K562 (cell line): ENCODE results near the gene SUB1. TPM values are rescaled to one million over a fixed set of nuclear protein-coding genes. Genes with fewer than 3 reads are reported as not detected.
A peak's percentile ranks its signal among the peaks of the same experiment; 100 is the strongest.

ENCODE experiments used
- CEBPZ ChIP-seq: fragments of 150-350 bp; IDR thresholded peaks from 2 replicates; pipeline ENCODE4 v1.6.1; 2014; ENCODE audit warnings: low read depth, mild to moderate bottlenecking, low read length, borderline replicate concordance
- CREB1 ChIP-seq, 2 experiments: sonication (generic) in 1 of 2; formaldehyde crosslinking in 1 of 2; IDR thresholded peaks; 2 replicates each; pipeline versions ENCODE4 v1.6.1 to v1.8.0; 2012 to 2022; ENCODE audit warnings: inconsistent platforms in 1 of 2, mild to moderate bottlenecking in 1 of 2, missing genetic modification reagents in 1 of 2, moderate library complexity in 1 of 2
- ESRRB ChIP-seq: fragments of 250-450 bp; sonication (Bioruptor Pico); IDR thresholded peaks from 2 replicates; pipeline ENCODE4 v1.5.0; 2020; ENCODE audit warnings: mild to moderate bottlenecking, moderate library complexity, borderline replicate concordance
- FOSL1 ChIP-seq: fragments of 200-800 bp; sonication (Bioruptor generic); conservative IDR thresholded peaks from 2 replicates; pipeline ENCODE4 v1.6.1; 2016; ENCODE audit warnings: missing genetic modification characterization, missing compliant biosample characterization
- FOXJ2 ChIP-seq: fragments of 200-800 bp; sonication (Bioruptor generic); IDR thresholded peaks from 2 replicates; pipeline ENCODE4 v1.6.1; 2016; ENCODE audit warnings: missing genetic modification characterization, missing compliant biosample characterization
- GATAD2A ChIP-seq: fragments of 450-650 bp; IDR thresholded peaks from 2 replicates; pipeline ENCODE4 v1.6.1; 2017
- KAT7 ChIP-seq: sonication (generic); formaldehyde crosslinking; IDR thresholded peaks from 2 replicates; pipeline ENCODE4 v1.8.0; 2022; ENCODE audit warnings: missing genetic modification reagents, mild to moderate bottlenecking, borderline replicate concordance
- LCOR ChIP-seq: sonication (generic); formaldehyde crosslinking; IDR thresholded peaks from 2 replicates; pipeline ENCODE4 v1.8.0; 2022; ENCODE audit warnings: mild to moderate bottlenecking, missing genetic modification reagents
- MCM7 ChIP-seq, 2 experiments: fragments of 450-650 bp; IDR thresholded peaks; 2 replicates each; pipeline ENCODE4 v1.6.1; 2016 to 2018
- MTA3 ChIP-seq: fragments of 450-650 bp; formaldehyde crosslinking; IDR thresholded peaks from 2 replicates; pipeline ENCODE4 v1.6.1; 2017; ENCODE audit warnings: mild to moderate bottlenecking, borderline replicate concordance
- POLR3A ChIP-seq: IDR thresholded peaks from 2 replicates; pipeline ENCODE4 v1.6.1; 2011; ENCODE audit warnings: borderline replicate concordance, mild to moderate bottlenecking, moderate library complexity; ENCODE audit not compliant: insufficient read length, insufficient read depth; ENCODE audit errors: extremely low read depth
- RFX1 ChIP-seq: fragments of 450-650 bp; IDR thresholded peaks from 2 replicates; pipeline ENCODE4 v1.6.1; 2016; ENCODE audit warnings: mild to moderate bottlenecking, moderate library complexity
- RFX5 ChIP-seq: IDR thresholded peaks from 2 replicates; pipeline ENCODE4 v1.6.1; 2011; ENCODE audit warnings: low read depth, mild to moderate bottlenecking, improper control_type of control experiment, low read length
- XRCC5 ChIP-seq: fragments of 200-400 bp; formaldehyde crosslinking; IDR thresholded peaks from 2 replicates; pipeline ENCODE4 v1.6.1; 2017; ENCODE audit warnings: low read depth, mild to moderate bottlenecking, low read length
- ZNF263 ChIP-seq: sonication (generic); formaldehyde crosslinking; IDR thresholded peaks from 2 replicates; pipeline ENCODE4 v1.8.0; 2022; ENCODE audit warnings: mild to moderate bottlenecking, missing genetic modification reagents, borderline replicate concordance
- ZNF589 ChIP-seq: fragments of 200-800 bp; sonication (Bioruptor generic); IDR thresholded peaks from 2 replicates; pipeline ENCODE4 v1.6.1; 2016; ENCODE audit warnings: low read depth, missing genetic modification characterization, missing compliant biosample characterization
- polyA plus RNA-seq, 8 experiments: library from polyadenylated mRNA; depleted of rRNA in 4 of 8; stranded (reverse) in 5 of 8; unstranded in 3 of 8; fragments of >200 nt; fragmentation: Nextera tagmentation in 2 of 8; fragmentation: Illumina TruSeq in 1 of 8; extraction: Ambion mirVana in 2 of 8; extraction: Trizol in 1 of 8; gene quantifications; 2 replicates each; pipeline versions ENCODE4 v1.2.1 to v1.2.3, GENCODE V29; 2011 to 2014; ENCODE audit warnings: inconsistent platforms in 1 of 8, missing spikeins in 1 of 8
- total RNA-seq, 7 experiments: library from RNA; depleted of rRNA in 6 of 7; stranded (reverse); fragments of >200 nt in 6 of 7; fragmentation: Illumina TruSeq in 2 of 7; extraction: Trizol in 2 of 7; gene quantifications; 2 replicates each; pipeline versions ENCODE4 v1.2.1 to v1.2.3, GENCODE V29; 2011 to 2021; ENCODE audit warnings: low replicate concordance in 1 of 7
- TF ChIP-seq, protein P1 (sequence below): fragments of 450-650 bp; formaldehyde crosslinking; IDR thresholded peaks from 2 replicates; pipeline ENCODE4 v1.4.0; 2022; ENCODE audit warnings: mild to moderate bottlenecking, moderate library complexity
- TF ChIP-seq, protein P2 (sequence below): sonication (generic); formaldehyde crosslinking; IDR thresholded peaks from 2 replicates; pipeline ENCODE4 v1.8.0; 2022; ENCODE audit warnings: mild to moderate bottlenecking, missing genetic modification reagents

SUB1 gene
- total and polyA plus RNA-seq, 9 of the 15 experiments (the other 6 are each of a cell fraction or from before 2014, with no cell fraction given), result 336 to 1,031 (median 700) TPM

DNA sequence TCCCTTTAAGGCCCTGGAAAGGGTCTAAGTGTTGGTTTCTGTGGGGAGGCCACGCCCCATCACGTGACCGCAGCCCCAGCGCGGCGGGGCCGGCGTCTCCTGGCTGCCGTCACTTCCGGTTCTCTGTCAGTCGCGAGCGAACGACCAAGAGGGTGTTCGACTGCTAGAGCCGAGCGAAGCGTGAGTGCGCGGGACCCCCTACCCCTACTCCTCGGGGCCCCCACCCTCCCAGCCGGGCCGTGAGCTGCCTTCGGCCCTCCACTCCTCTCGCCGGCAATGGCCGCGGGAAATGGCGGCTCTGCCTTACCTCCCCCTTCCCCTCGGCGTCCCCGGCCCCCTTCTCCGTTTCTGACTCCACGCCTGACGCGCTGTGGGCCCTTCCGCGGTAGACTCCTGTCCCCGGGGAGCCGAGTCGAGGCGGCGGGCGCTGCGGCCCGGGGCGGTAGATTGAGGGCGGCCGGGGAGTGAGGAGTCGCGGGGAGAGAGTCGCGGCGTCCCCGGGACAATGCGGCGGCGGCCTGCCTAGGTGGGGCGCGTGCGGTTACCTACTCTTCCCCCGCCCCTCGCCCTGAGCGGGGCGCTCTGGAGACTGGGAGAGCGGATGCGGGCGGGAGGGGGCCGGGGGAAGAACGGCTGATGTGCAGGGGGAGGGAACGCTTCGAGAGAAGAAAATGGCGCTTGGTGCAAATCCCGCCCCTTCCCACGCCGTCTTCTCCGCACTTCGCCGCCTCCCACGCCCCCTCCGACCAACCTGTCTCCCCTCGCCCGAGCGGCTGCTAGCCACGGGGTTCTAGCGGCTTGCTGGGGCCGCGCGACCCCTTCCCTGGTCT, at the start of gene SUB1 (continued):
- TF ChIP-seq MTA3, result peak; percentile 92
- no peak for TF ChIP-seq CEBPZ
- peak; percentile 36; the same call in 1 of the 2 replicates for TF ChIP-seq LCOR (CRISPR knock-in tag)
- TF ChIP-seq POLR3A, result no peak
- TF ChIP-seq, protein P1, sequence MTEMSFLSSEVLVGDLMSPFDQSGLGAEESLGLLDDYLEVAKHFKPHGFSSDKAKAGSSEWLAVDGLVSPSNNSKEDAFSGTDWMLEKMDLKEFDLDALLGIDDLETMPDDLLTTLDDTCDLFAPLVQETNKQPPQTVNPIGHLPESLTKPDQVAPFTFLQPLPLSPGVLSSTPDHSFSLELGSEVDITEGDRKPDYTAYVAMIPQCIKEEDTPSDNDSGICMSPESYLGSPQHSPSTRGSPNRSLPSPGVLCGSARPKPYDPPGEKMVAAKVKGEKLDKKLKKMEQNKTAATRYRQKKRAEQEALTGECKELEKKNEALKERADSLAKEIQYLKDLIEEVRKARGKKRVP (CRISPR knock-in tag), result no peak
- TF ChIP-seq FOSL1 (tag), result peak; percentile 66
- TF ChIP-seq XRCC5, result 0 out of 2 replicates have a peak, but pooled peaks have one; percentile 31
- peak; percentile 59; the same call in 1 of the 2 replicates for TF ChIP-seq RFX1
- TF ChIP-seq ZNF263 (CRISPR knock-in tag), result peak; percentile 67
- peak; percentile 86 for TF ChIP-seq CREB1 (IDR thresholded peaks at IDR 0.05)
- peak; percentile 79 for TF ChIP-seq CREB1 (CRISPR knock-in tag; IDR thresholded peaks at IDR 0.05)
- no peak for TF ChIP-seq MCM7 (IDR thresholded peaks at IDR 0.05)
- TF ChIP-seq ZNF589, result peak; percentile 77; the same call in 1 of the 2 replicates
- TF ChIP-seq RFX5, result no peak
- TF ChIP-seq FOXJ2 (tag), result peak; percentile 83
- TF ChIP-seq, protein P2, sequence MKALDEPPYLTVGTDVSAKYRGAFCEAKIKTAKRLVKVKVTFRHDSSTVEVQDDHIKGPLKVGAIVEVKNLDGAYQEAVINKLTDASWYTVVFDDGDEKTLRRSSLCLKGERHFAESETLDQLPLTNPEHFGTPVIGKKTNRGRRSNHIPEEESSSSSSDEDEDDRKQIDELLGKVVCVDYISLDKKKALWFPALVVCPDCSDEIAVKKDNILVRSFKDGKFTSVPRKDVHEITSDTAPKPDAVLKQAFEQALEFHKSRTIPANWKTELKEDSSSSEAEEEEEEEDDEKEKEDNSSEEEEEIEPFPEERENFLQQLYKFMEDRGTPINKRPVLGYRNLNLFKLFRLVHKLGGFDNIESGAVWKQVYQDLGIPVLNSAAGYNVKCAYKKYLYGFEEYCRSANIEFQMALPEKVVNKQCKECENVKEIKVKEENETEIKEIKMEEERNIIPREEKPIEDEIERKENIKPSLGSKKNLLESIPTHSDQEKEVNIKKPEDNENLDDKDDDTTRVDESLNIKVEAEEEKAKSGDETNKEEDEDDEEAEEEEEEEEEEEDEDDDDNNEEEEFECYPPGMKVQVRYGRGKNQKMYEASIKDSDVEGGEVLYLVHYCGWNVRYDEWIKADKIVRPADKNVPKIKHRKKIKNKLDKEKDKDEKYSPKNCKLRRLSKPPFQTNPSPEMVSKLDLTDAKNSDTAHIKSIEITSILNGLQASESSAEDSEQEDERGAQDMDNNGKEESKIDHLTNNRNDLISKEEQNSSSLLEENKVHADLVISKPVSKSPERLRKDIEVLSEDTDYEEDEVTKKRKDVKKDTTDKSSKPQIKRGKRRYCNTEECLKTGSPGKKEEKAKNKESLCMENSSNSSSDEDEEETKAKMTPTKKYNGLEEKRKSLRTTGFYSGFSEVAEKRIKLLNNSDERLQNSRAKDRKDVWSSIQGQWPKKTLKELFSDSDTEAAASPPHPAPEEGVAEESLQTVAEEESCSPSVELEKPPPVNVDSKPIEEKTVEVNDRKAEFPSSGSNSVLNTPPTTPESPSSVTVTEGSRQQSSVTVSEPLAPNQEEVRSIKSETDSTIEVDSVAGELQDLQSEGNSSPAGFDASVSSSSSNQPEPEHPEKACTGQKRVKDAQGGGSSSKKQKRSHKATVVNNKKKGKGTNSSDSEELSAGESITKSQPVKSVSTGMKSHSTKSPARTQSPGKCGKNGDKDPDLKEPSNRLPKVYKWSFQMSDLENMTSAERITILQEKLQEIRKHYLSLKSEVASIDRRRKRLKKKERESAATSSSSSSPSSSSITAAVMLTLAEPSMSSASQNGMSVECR (CRISPR knock-in tag), result peak; percentile 56; the same call in 1 of the 2 replicates
- TF ChIP-seq KAT7, result peak; percentile 83; the same call in 1 of the 2 replicates
- no peak for TF ChIP-seq ESRRB (CRISPR knock-in tag)
- 0 out of 2 replicates have a peak, but pooled peaks have one; percentile 38 for TF ChIP-seq GATAD2A
